ENCODE measurements around the gene TMC8.

GRCh38 chr17:78105551-78105950 is 25.0 kb upstream of the TMC8 start:
- no peak for TF ChIP-seq CTCF (IDR thresholded peaks at IDR 0.05; ENCODE audit: borderline replicate concordance, extremely low read depth, low read length, poor library complexity, severe bottlenecking)
- TF ChIP-seq EZH2 (IDR thresholded peaks at IDR 0.05; ENCODE audit: borderline replicate concordance, low read depth, low read length, severe bottlenecking) = no peak

Data from DND-41 (cell line).